A673 (cell line): ENCODE data around the gene SELENOI. TPM values are rescaled to one million over a fixed set of nuclear protein-coding genes. Genes with fewer than 3 reads are reported as not detected.
"Not testable (repeated sequence)": the region's sequence is repeated elsewhere in the genome, so short reads cannot be mapped to it uniquely, and the experiment has no call there.

Experiments used
- BruUV-seq: library from RNA; stranded (reverse); fragments of 400-500 nt; replicated peaks from 2 replicates; lab custom pipeline; 2021; lab: Mats Ljungman, UMichigan
- CTCF ChIA-PET: fragments of 300-600 bp; sonication (Branson Sonifier 250); formaldehyde crosslinking; loops from one replicate; lab custom pipeline; 2022; ENCODE audit warnings: antibody characterized with exemption; lab: Charles Lee
- POLR2A ChIA-PET: fragments of 300-600 bp; sonication (Branson Sonifier 250); formaldehyde crosslinking; loops from one replicate; lab custom pipeline; 2022; ENCODE audit warnings: antibody characterized with exemption; ENCODE audit not compliant: low non-redundant PET; lab: Charles Lee
- DNase-seq: peaks from one replicate; pipeline ENCODE4 v3.0.0-alpha.2; 2015; ENCODE audit warnings: low spot score
- H3K27ac ChIP-seq: fragments of 200-600 bp; sonication (generic); 2 replicates; pipeline ENCODE4 v1.5.1; 2016; ENCODE audit warnings: mixed run types, low read depth, mild to moderate bottlenecking, mixed read lengths, antibody characterized with exemption, low read length; ENCODE audit not compliant: poor library complexity, severe bottlenecking
- H3K27me3 ChIP-seq: fragments of 200-600 bp; sonication (generic); replicated peaks from 2 replicates; pipeline ENCODE4 v1.6.1; 2017; ENCODE audit warnings: mixed run types, low read depth, mild to moderate bottlenecking, mixed read lengths, antibody characterized with exemption, low read length; ENCODE audit not compliant: insufficient read depth, poor library complexity
- H3K36me3 ChIP-seq: fragments of 200-600 bp; sonication (generic); 2 replicates; pipeline ENCODE4 v1.6.1; 2016; ENCODE audit warnings: mixed run types, mild to moderate bottlenecking, mixed read lengths, antibody characterized with exemption, low read length; ENCODE audit not compliant: insufficient read depth, poor library complexity, severe bottlenecking
- H3K4me1 ChIP-seq: fragments of 200-600 bp; sonication (generic); 2 replicates; pipeline ENCODE4 v1.6.1; 2017; ENCODE audit warnings: mixed run types, mild to moderate bottlenecking, mixed read lengths, antibody characterized with exemption, low read length; ENCODE audit not compliant: insufficient read depth, poor library complexity, severe bottlenecking
- H3K4me3 ChIP-seq: fragments of 200-600 bp; sonication (generic); 2 replicates; pipeline ENCODE4 v1.5.1; 2016; ENCODE audit warnings: low read depth, mixed run types, mild to moderate bottlenecking, mixed read lengths, low read length; ENCODE audit not compliant: poor library complexity, severe bottlenecking
- H3K9me3 ChIP-seq: fragments of 200-600 bp; sonication (generic); 2 replicates; pipeline ENCODE4 v1.6.1; 2016; ENCODE audit warnings: mixed run types, low read depth, mild to moderate bottlenecking, mixed read lengths, antibody characterized with exemption, low read length; ENCODE audit not compliant: poor library complexity, severe bottlenecking
- CTCF ChIP-seq: fragments of 300-800, 200-600 bp; sonication (generic); conservative IDR thresholded peaks from 2 replicates; pipeline ENCODE4 v1.5.1; 2017; ENCODE audit warnings: low read depth, mild to moderate bottlenecking, antibody characterized with exemption, low read length, moderate library complexity, mixed read lengths
- EZH2 ChIP-seq: fragments of 200-600 bp; sonication (generic); IDR thresholded peaks from 2 replicates; pipeline ENCODE4 v1.6.1; 2017; ENCODE audit warnings: borderline replicate concordance, low read depth, mild to moderate bottlenecking, mixed read lengths, antibody characterized with exemption, low read length; ENCODE audit not compliant: poor library complexity, severe bottlenecking
- intact Hi-C: fragments of 100-400 bp; cut with micrococcal nuclease; formaldehyde crosslinking; loops from one replicate; pipeline ENCODE4 v1.10.0; 2022; ENCODE audit not compliant: unreplicated experiment
- total RNA-seq: library from RNA; stranded (reverse); gene quantifications from 2 replicates; pipeline ENCODE4 v1.2.3, GENCODE V29; 2021

SELENOI gene
- total RNA-seq, 1 experiment from 2014 or later, result 62.7 TPM

GRCh38 chr2:26302846-26303245 is 43.1 kb upstream of the SELENOI start:
- POLR2A ChIA-PET, result no interaction called here
- Histone ChIP-seq H3K4me3 (no peak overlapping the region), H3K27me3 (no peaks in the 10 kb centered on the region), H3K9me3 (no peaks in the 10 kb centered on the region), H3K27ac (no peak overlapping the region), H3K36me3 (no peaks in the 10 kb centered on the region), H3K4me1 (peaks cover 9% of the 10 kb centered on the region)
- intact Hi-C loops, result no loop called here
- no TSS peak for BruUV-seq
- TF ChIP-seq EZH2 (no peak), CTCF (no peak)
- CTCF ChIA-PET, result no interaction called here
- DNase-seq, result no peak

- POLR2A ChIA-PET, CTCF ChIA-PET, DNase-seq, H3K27ac ChIP-seq, H3K9me3 ChIP-seq, BruUV-seq, H3K4me1 ChIP-seq, H3K4me3 ChIP-seq, intact Hi-C loops, H3K27me3 ChIP-seq, H3K36me3 ChIP-seq: not testable (repeated sequence)
Measured at GRCh38 chr2:26305094-26305493, 40.8 kb upstream of the SELENOI start.

GRCh38 chr2:26305540-26305939 is 40.4 kb upstream of the SELENOI start:
- Histone ChIP-seq H3K9me3 (no peaks in the 10 kb centered on the region), H3K36me3 (no peaks in the 10 kb centered on the region), H3K27ac (no peak overlapping the region), H3K4me3 (no peak overlapping the region), H3K4me1 (no peaks in the 10 kb centered on the region), H3K27me3 (no peaks in the 10 kb centered on the region)
- no TSS peak for BruUV-seq
- CTCF ChIA-PET, result no interaction called here
- TF ChIP-seq EZH2 (no peak), CTCF (no peak)
- no peak for DNase-seq
- intact Hi-C loops, result no loop called here
- POLR2A ChIA-PET, result interaction anchor here (0.6 kb wide), 1 partner anchor 48 kb away, joined by 8 read pairs; no protein-coding TSS in a partner anchor

- no peaks in the 10 kb centered on the region for H3K36me3 ChIP-seq
- no TSS peak for BruUV-seq
- no peaks in the 10 kb centered on the region for H3K27me3 ChIP-seq
- no peak overlapping the region for H3K4me3 ChIP-seq
- no peak for DNase-seq
- intact Hi-C loops, result no loop called here
- ChIA-PET POLR2A (no interaction called here), CTCF (interaction anchor here (0.5 kb wide), 1 partner anchor 633 kb away, joined by 3 read pairs; no protein-coding TSS in a partner anchor)
- no peaks in the 10 kb centered on the region for H3K4me1 ChIP-seq
- TF ChIP-seq CTCF, result no peak
- H3K27ac ChIP-seq, result no peak overlapping the region
- no peaks in the 10 kb centered on the region for H3K9me3 ChIP-seq
Measured at GRCh38 chr2:26309921-26310320, 36.0 kb upstream of the SELENOI start.
